GM19397 (cell line): ENCODE measurements around the gene TNIK.

ENCODE experiments used
- ATAC-seq: cut with Tn5 transposase; IDR thresholded peaks from one replicate; pipeline ENCODE4 v1.9.1; 2021; ENCODE audit warnings: mild to moderate bottlenecking, moderate library complexity; ENCODE audit not compliant: unreplicated experiment

Gene TNIK

GRCh38 chr3:171366043-171366442 is 94.2 kb downstream of the TNIK start:
- ATAC-seq, result no peak

- ATAC-seq, result no peak
These were observed 94.7 kb downstream of the TNIK start for GRCh38 chr3:171365489-171365888.

- no peak for ATAC-seq
These were observed 95.7 kb downstream of the TNIK start for GRCh38 chr3:171364500-171364899.

- ATAC-seq, result no peak
These were observed 97.0 kb downstream of the TNIK start for GRCh38 chr3:171363202-171363601.

- ATAC-seq, result no peak
These were observed 97.6 kb downstream of the TNIK start for GRCh38 chr3:171362575-171362974.

GRCh38 chr3:171358881-171359198 is 101.4 kb downstream of the TNIK start:
- ATAC-seq, result no peak

GRCh38 chr3:171358181-171358880 is 101.9 kb downstream of the TNIK start:
- no peak for ATAC-seq

- ATAC-seq, result no peak
These were observed 102.5 kb downstream of the TNIK start for GRCh38 chr3:171357721-171358120.

- ATAC-seq, result no peak
These were observed 104.0 kb downstream of the TNIK start for GRCh38 chr3:171356251-171356650.

GRCh38 chr3:171354706-171355582 is 105.3 kb downstream of the TNIK start:
- no peak for ATAC-seq

- no peak for ATAC-seq
These were observed 106.0 kb downstream of the TNIK start for GRCh38 chr3:171354049-171354705.

GRCh38 chr3:171353423-171353822 is 106.8 kb downstream of the TNIK start:
- ATAC-seq, result no peak

- ATAC-seq, result no peak
These were observed 107.7 kb downstream of the TNIK start for GRCh38 chr3:171352387-171352935.

- ATAC-seq, result no peak
These were observed 108.5 kb downstream of the TNIK start for GRCh38 chr3:171351676-171352075.

GRCh38 chr3:171350364-171350763 is 109.8 kb downstream of the TNIK start:
- no peak for ATAC-seq

GRCh38 chr3:171349392-171349791 is 110.8 kb downstream of the TNIK start:
- no peak for ATAC-seq

GRCh38 chr3:171348121-171348520 is 112.1 kb downstream of the TNIK start:
- peak; percentile 27 for ATAC-seq

- peak; percentile 61 for ATAC-seq
These were observed 112.7 kb downstream of the TNIK start for GRCh38 chr3:171347301-171348039.

GRCh38 chr3:171346582-171347300 is 113.5 kb downstream of the TNIK start:
- no peak for ATAC-seq

- ATAC-seq, result no peak
These were observed 114.2 kb downstream of the TNIK start for GRCh38 chr3:171346019-171346418.
